Measurements from ENCODE around the gene SETX.

DNA sequence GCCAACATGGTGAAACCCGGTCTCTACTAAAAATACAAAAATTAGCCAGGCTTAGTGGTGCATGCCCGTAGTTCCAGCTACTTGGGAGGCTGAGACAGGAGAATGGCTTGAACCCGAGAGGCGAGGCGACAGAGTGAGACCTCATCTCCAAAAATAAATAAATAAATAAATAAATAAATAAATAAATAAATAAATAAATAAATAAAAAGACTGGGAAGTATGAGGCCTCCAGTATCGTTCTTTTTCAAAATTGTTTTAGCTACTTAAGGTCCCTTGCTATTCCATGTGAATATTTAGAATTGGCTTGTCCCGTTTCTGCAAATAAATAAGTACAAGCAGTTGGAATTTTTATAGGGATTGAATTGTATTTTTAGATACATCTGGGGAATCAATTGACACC, 3.0 kb upstream of the SETX start:
- no peak for TF ChIP-seq EZH2 (IDR thresholded peaks at IDR 0.05; ENCODE audit: borderline replicate concordance, low read length)
- TF ChIP-seq, protein P1, sequence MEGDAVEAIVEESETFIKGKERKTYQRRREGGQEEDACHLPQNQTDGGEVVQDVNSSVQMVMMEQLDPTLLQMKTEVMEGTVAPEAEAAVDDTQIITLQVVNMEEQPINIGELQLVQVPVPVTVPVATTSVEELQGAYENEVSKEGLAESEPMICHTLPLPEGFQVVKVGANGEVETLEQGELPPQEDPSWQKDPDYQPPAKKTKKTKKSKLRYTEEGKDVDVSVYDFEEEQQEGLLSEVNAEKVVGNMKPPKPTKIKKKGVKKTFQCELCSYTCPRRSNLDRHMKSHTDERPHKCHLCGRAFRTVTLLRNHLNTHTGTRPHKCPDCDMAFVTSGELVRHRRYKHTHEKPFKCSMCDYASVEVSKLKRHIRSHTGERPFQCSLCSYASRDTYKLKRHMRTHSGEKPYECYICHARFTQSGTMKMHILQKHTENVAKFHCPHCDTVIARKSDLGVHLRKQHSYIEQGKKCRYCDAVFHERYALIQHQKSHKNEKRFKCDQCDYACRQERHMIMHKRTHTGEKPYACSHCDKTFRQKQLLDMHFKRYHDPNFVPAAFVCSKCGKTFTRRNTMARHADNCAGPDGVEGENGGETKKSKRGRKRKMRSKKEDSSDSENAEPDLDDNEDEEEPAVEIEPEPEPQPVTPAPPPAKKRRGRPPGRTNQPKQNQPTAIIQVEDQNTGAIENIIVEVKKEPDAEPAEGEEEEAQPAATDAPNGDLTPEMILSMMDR (IDR thresholded peaks at IDR 0.05; ENCODE audit: low read length) = no peak
